BJ (cell line): Measurements from ENCODE around the gene SELENBP1. TPM values are rescaled to one million over a fixed set of nuclear protein-coding genes. Genes with fewer than 3 reads are reported as not detected.

Experiments
- CTCF ChIA-PET: fragments of 350-600 bp; formaldehyde crosslinking; extraction: SDS; loops from one replicate; lab custom pipeline; 2021; ENCODE audit warnings: antibody characterized with exemption, inconsistent platforms; lab: Yijun Ruan, JAX
- POLR2A ChIA-PET: fragments of 300-600 bp; sonication (Branson Sonifier 250); formaldehyde crosslinking; extraction: SDS; loops from one replicate; lab custom pipeline; 2021; ENCODE audit warnings: antibody characterized with exemption; lab: Charles Lee
- DNase-seq: peaks from one replicate; pipeline ENCODE4 v3.0.0-alpha.2; 2011; ENCODE audit warnings: low read depth
- H3K27me3 ChIP-seq: 2 replicates; pipeline ENCODE4 v1.6.0; 2011; ENCODE audit warnings: low read length; ENCODE audit not compliant: control insufficient read depth, insufficient read depth
- H3K36me3 ChIP-seq: 2 replicates; pipeline ENCODE4 v1.5.1; 2011; ENCODE audit warnings: low read length; ENCODE audit not compliant: control insufficient read depth, insufficient read depth
- H3K4me3 ChIP-seq: 2 replicates; pipeline ENCODE4 v1.5.1; 2011; ENCODE audit warnings: low read depth, mild to moderate bottlenecking, control low read depth, low read length
- CTCF ChIP-seq: IDR thresholded peaks from 2 replicates; pipeline ENCODE4 v1.5.1; 2011; ENCODE audit warnings: low read depth, mild to moderate bottlenecking, control low read depth, inconsistent platforms, low read length, moderate library complexity; ENCODE audit not compliant: insufficient read depth
- polyA plus RNA-seq: library from polyadenylated mRNA; depleted of rRNA; stranded (reverse); fragments of >200 nt; gene quantifications from 2 replicates; pipeline ENCODE4 v1.2.3, GENCODE V29; 2011

Gene SELENBP1
- polyA plus RNA-seq, 1 experiment = 47.9 TPM

DNA sequence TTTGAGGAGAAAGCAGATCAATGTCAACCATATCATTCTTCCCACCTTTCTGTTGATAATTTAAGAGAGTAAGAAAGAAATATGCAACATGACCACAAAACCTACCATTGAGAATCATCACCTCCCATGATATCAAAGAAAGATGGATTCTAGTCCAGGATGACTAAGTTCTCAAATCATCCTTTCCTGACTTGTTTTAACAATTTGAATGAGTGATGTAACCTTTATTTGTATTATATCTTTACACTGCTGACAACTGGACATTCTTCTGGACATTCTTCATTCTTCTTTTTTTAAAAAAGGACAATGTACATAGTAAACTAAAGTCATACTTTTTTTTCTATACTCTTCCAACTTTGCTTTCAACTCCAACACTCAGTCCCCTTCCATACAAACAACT, 36.4 kb upstream of the SELENBP1 start:
- ChIA-PET CTCF (no interaction called here), POLR2A (no interaction called here)
- Histone ChIP-seq H3K36me3 (peaks cover 33% of the 10 kb centered on the region), H3K27me3 (no peaks in the 10 kb centered on the region), H3K4me3 (no peak overlapping the region)
- no peak for DNase-seq
- TF ChIP-seq CTCF = no peak

DNA sequence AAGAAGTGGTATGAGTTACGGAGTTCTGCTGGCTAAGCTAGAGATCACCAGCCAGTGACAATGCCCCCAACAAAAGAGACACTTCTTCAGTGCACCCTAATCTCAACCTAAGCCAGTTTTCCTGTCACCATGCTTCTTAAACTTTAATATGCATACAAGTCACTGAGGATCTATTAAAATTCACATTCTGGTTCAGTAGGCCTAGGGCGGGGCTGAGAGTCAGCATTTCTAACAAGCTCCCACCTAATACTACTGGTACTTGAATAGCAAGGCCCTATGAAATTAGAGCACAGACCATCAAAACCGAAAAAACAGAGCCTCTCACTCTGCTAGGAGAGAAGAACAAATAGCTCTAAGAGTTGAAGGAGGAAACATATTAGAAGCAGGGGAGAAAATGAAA, 34.8 kb upstream of the SELENBP1 start:
- H3K36me3 ChIP-seq = peaks cover 33% of the 10 kb centered on the region
- POLR2A ChIA-PET = interaction anchor here (0.6 to 1.0 kb wide), 2 partner anchors 8 kb away, joined by 3 to 7 read pairs; partner anchors contain the start of gene PSMB4
- TF ChIP-seq CTCF = no peak
- no peaks in the 10 kb centered on the region for H3K27me3 ChIP-seq
- CTCF ChIA-PET = no interaction called here
- no peak for DNase-seq
- H3K4me3 ChIP-seq = no peak overlapping the region

- Histone ChIP-seq H3K4me3 (no peak overlapping the region), H3K27me3 (no peaks in the 10 kb centered on the region), H3K36me3 (peaks cover 36% of the 10 kb centered on the region)
- no peak for DNase-seq
- TF ChIP-seq CTCF = no peak
- POLR2A ChIA-PET = no interaction called here
- CTCF ChIA-PET = interaction anchor here (1.2 to 2.4 kb wide), 3 partner anchors 11 to 105 kb away, joined by 3 to 6 read pairs (median 5); no protein-coding TSS in a partner anchor
Measured at GRCh38 chr1:151406176-151406575, 33.7 kb upstream of the SELENBP1 start.

DNA sequence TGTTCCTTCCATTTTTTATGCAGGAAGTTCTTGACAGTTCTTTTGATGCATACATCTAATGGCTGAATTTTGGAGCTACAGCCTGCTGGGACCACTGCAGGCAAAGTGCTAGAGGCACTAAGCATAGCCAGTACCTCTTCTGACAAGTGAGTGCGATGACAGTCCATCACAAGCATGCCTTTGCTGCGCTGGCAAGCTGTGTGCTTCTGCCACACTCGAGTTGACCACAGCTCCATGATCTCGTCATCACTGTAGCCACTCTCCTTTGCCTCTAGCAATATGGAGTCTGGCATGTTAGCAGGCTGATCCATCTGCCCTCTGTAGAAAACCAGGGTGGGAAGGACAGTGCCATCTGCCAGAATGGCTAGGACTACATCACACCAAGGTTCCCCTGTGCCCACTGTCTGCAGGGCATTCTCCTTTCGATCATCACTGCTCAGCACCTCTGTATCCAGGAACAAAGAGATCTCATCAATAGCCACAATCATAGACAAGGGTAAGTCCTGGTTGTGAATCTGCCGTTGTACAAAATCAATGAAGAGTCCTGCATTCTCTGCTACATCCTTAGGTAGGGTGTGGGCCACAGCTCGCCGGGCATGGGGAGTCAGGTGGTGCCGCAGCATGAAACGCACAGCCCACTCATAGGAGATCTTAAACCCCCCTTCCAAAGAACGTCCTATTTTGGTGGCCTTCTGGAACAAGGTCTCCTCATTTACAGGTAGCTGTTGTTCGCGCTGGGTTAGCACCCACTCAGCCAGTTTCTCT, 32.9 kb upstream of the SELENBP1 start:
- Histone ChIP-seq H3K27me3 (no peaks in the 10 kb centered on the region), H3K36me3 (peaks cover 41% of the 10 kb centered on the region), H3K4me3 (no peak overlapping the region)
- no peak for DNase-seq
- TF ChIP-seq CTCF = no peak
- ChIA-PET POLR2A (no interaction called here), CTCF (interaction anchor here (1.2 to 2.4 kb wide), 3 partner anchors 12 to 104 kb away, joined by 3 to 6 read pairs (median 5); no protein-coding TSS in a partner anchor)

- POLR2A ChIA-PET = no interaction called here
- no peak for TF ChIP-seq CTCF
- no peak for DNase-seq
- Histone ChIP-seq H3K36me3 (peaks cover 37% of the 10 kb centered on the region), H3K27me3 (no peaks in the 10 kb centered on the region), H3K4me3 (no peak overlapping the region)
- CTCF ChIA-PET = no interaction called here
Measured at GRCh38 chr1:151403612-151404011, 31.1 kb upstream of the SELENBP1 start.
